ENCODE data around the gene SCYGR7.

Gene SCYGR7

DNA sequence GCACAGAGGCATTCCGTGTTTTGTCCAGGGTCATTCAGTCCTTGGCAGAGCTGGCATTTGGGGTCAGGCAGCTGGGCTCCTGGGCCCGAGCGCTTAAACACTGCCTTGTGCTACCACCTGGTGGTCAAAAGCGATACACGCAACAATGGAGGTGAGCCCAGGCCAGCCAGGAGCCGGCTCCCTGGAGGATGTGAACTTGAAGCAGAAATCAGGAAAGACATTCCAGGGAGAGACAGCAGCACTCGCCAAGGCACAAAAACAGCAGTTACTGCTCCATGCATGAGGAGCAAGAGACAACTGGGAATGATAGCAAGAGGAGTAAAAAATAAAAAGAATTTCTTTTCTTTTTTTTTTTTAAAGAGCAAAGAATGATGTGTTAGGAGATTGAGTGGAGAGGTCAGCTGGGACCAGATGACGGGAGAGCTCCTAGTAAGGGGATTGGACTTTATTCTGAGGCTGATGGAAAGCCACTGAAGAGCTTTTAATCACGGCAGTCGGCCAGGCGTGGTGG is 38.3 kb downstream of the SCYGR7 start:
- Histone ChIP-seq H3K4me3 (no peak overlapping the region), H3K9me3 (ENCODE audit: low read depth, low read length) (no peaks in the 10 kb centered on the region), H3K9ac (ENCODE audit: insufficient read length) (no peak overlapping the region), H3K36me3 (ENCODE audit: insufficient read depth, low read length) (no peaks in the 10 kb centered on the region), H3K27ac (no peak overlapping the region)
- no peak for TF ChIP-seq EZH2 (IDR thresholded peaks at IDR 0.05)
- no peak for TF ChIP-seq POLR2AphosphoS5 (IDR thresholded peaks at IDR 0.05; ENCODE audit: borderline replicate concordance, low read depth, low read length)
- no peak for TF ChIP-seq FOXP2 (optimal IDR thresholded peaks at IDR 0.05; ENCODE audit: control extremely low read depth, extremely low read length, insufficient read depth)
- DNase-seq (ENCODE audit: low read depth, low spot score), result no peak

DNA sequence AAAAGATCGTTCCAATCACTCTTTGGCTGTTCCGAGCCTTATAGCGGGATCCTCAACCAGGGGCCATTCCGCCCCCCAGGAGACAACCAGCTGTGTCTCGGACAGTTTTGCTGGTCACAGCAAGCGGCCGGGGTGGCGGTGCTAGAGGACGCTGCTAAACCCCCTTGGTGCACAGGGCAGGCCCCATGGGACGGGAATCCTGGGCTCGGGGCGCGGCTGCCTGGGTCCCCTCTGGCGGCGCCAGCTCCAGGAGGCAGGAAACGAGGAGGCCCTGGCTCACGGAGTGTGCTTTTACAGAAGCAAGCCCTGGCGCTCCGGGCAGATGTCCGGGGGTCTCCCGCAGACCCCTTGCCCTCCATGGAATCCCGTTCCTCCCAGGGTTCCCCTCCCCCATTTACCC is 39.7 kb downstream of the SCYGR7 start:
- TF ChIP-seq EZH2 (IDR thresholded peaks at IDR 0.05) (no peak), FOXP2 (optimal IDR thresholded peaks at IDR 0.05; ENCODE audit: control extremely low read depth, extremely low read length, insufficient read depth) (no peak), POLR2AphosphoS5 (IDR thresholded peaks at IDR 0.05; ENCODE audit: borderline replicate concordance, low read depth, low read length) (no peak)

DNA sequence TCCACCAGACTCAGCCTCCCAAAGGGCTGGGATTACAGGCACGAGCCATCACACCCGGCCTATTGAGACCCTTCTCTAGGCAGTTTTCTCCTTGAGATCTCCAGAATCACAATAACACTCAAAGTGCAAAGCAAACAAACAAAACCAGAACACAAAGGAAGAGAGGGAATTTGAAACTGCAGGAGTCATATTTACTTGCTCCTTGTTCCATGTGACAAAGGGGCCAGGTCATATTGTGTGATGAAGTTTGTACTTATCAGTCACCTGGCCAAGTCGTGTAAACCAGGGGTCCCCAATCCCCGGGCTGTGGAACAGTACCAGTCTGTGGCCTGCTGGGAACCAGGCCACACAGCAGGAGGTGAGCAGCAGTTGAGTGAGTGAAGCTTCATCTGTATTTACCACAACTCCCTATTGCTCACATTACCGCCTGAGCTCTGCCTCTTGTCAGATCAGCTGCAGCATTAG is 44.1 kb downstream of the SCYGR7 start:
- no peak overlapping the region for H3K4me3 ChIP-seq
- H3K36me3 ChIP-seq (ENCODE audit: insufficient read depth, low read length), result no peaks in the 10 kb centered on the region
- H3K27ac ChIP-seq, result no peak overlapping the region
- H3K9ac ChIP-seq (ENCODE audit: insufficient read length), result no peak overlapping the region
- no peaks in the 10 kb centered on the region for H3K9me3 ChIP-seq (ENCODE audit: low read depth, low read length)
- no peak for TF ChIP-seq EZH2 (IDR thresholded peaks at IDR 0.05)
- TF ChIP-seq POLR2AphosphoS5 (IDR thresholded peaks at IDR 0.05; ENCODE audit: borderline replicate concordance, low read depth, low read length), result no peak
- no peak for TF ChIP-seq FOXP2 (optimal IDR thresholded peaks at IDR 0.05; ENCODE audit: control extremely low read depth, extremely low read length, insufficient read depth)
- no peak for DNase-seq (ENCODE audit: low read depth, low spot score)

More for the DNA sequence above, 39.7 kb downstream of the SCYGR7 start:
- H3K9me3 ChIP-seq (ENCODE audit: low read depth, low read length), result no peaks in the 10 kb centered on the region
- H3K9ac ChIP-seq (ENCODE audit: insufficient read length), result no peak overlapping the region
- no peaks in the 10 kb centered on the region for H3K36me3 ChIP-seq (ENCODE audit: insufficient read depth, low read length)
- H3K27ac ChIP-seq, result no peak overlapping the region
- no peak for DNase-seq (ENCODE audit: low read depth, low spot score)
- H3K4me3 ChIP-seq, result no peak overlapping the region

DNA sequence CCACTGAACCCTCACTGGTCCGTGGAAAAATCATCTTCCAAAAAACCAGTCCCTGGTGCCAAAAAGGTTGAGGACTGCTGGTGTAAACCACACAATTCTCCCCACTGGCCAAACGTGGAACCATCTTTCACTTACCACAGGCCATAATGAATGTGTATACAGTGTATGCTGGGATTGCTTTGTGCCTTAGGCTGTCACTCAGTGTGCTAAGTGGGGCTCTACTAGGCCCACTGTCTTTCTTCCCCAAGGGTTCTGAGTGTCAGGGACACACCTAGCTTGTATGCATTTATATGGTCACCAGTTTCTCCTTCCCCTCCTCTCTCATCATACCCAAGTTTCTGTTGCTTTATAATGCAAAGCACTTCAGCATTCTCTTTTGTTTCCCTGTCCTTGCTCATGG is 44.8 kb downstream of the SCYGR7 start:
- no peak overlapping the region for H3K9ac ChIP-seq (ENCODE audit: insufficient read length)
- no peaks in the 10 kb centered on the region for H3K36me3 ChIP-seq (ENCODE audit: insufficient read depth, low read length)
- no peaks in the 10 kb centered on the region for H3K9me3 ChIP-seq (ENCODE audit: low read depth, low read length)
- no peak overlapping the region for H3K27ac ChIP-seq
- H3K4me3 ChIP-seq, result no peak overlapping the region
- TF ChIP-seq EZH2 (IDR thresholded peaks at IDR 0.05) (no peak), POLR2AphosphoS5 (IDR thresholded peaks at IDR 0.05; ENCODE audit: borderline replicate concordance, low read depth, low read length) (no peak), FOXP2 (optimal IDR thresholded peaks at IDR 0.05; ENCODE audit: control extremely low read depth, extremely low read length, insufficient read depth) (no peak)
- DNase-seq (ENCODE audit: low read depth, low spot score), result no peak

DNA sequence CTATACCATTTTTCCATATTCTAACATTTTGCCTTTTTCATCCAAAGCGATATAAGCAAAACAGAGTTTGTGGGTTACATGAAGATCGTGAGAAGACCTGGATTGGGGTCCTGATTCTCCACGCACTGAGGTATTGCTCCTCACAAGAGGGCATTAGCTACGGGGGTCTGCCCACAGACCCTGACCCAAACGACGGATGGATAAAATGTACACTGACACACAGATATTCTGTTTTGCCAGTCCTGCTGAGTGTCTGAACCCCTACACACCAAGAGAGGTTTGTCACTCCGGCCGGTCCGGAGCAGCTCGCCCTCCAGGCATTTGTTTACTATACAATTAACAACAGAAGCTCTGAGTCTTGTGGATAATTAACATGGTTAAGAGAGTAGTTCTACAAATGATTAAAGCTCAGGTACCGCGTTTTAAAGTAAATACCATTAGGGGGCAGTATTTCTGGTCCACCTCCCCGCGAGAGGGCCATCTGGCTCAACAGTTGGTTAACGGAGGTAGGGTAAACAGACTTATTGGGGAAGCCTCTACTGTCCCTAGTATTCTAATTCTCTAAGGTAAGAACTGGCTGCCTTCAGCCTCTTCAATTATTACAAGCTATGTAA is 46.0 kb downstream of the SCYGR7 start:
- Histone ChIP-seq H3K4me3 (no peak overlapping the region), H3K36me3 (ENCODE audit: insufficient read depth, low read length) (no peaks in the 10 kb centered on the region), H3K9me3 (ENCODE audit: low read depth, low read length) (no peaks in the 10 kb centered on the region), H3K27ac (no peak overlapping the region), H3K9ac (ENCODE audit: insufficient read length) (no peak overlapping the region)
- TF ChIP-seq POLR2AphosphoS5 (IDR thresholded peaks at IDR 0.05; ENCODE audit: borderline replicate concordance, low read depth, low read length) (no peak), FOXP2 (optimal IDR thresholded peaks at IDR 0.05; ENCODE audit: control extremely low read depth, extremely low read length, insufficient read depth) (no peak), EZH2 (IDR thresholded peaks at IDR 0.05) (no peak)
- DNase-seq (ENCODE audit: low read depth, low spot score), result no peak

DNA sequence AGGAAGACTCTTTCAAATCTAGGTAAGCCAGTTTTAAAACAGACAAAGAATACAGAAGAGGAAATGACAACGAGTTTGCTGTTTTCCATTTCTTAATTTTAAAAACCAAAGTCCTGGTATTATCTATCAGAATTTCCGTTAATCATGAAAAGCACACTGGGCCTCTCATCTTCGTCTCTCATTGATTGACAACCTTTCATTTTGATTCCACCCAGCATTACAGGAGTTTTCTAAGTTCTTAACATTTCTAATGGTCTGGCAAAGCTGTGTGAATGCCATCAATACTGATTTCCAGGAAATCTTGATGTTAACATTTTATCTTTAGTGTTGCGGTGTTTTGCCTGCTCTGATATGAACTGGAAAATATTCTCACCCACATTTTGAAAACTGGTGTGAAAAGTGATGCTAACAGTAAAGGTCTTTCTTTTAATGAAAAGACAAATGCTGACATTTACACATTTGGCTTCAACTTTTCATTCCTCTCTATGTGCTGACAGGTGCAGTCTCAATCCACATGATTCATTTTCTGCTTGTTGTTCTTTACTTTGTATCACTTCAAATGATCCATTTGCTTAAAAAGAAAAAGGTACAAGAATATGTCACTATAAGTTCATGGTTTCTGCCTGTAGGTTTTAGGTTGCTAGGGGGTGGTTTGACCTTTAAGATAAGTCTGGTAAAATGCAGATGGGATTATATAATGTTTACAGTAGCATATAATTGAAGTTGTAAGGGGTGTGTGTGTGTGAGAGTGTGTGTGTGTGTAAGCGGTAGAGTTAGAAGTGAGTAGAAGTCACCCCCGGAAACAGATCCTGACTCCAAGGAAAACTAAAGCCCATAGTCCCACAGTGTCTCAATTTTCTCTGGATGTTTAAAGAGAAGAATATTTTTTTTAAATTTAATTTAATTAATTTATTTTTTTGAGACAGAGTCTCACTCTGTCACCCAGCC is 47.0 kb downstream of the SCYGR7 start:
- Histone ChIP-seq H3K27ac (no peak overlapping the region), H3K9ac (ENCODE audit: insufficient read length) (no peak overlapping the region), H3K4me3 (no peak overlapping the region), H3K9me3 (ENCODE audit: low read depth, low read length) (no peaks in the 10 kb centered on the region), H3K36me3 (ENCODE audit: insufficient read depth, low read length) (no peaks in the 10 kb centered on the region)
- DNase-seq (ENCODE audit: low read depth, low spot score), result no peak
- TF ChIP-seq FOXP2 (optimal IDR thresholded peaks at IDR 0.05; ENCODE audit: control extremely low read depth, extremely low read length, insufficient read depth), result no peak
- no peak for TF ChIP-seq EZH2 (IDR thresholded peaks at IDR 0.05)
- TF ChIP-seq POLR2AphosphoS5 (IDR thresholded peaks at IDR 0.05; ENCODE audit: borderline replicate concordance, low read depth, low read length), result no peak

All from SK-N-MC (cell line).